ENCODE data around the gene DYNC1LI1.

DYNC1LI1 gene

GRCh38 chr3:32493437-32494414 lies 76.9 kb downstream of the DYNC1LI1 start:
- no peak for DNase-seq (ENCODE audit: low read depth in 3 of 3, low spot score in 1 of 3)

- DNase-seq (ENCODE audit: low read depth in 3 of 3, low spot score in 1 of 3): no peak
These were observed 77.8 kb downstream of the DYNC1LI1 start for GRCh38 chr3:32492684-32493436.

GRCh38 chr3:32488474-32489008 lies 82.1 kb downstream of the DYNC1LI1 start:
- DNase-seq (ENCODE audit: low read depth in 3 of 3, low spot score in 1 of 3): no peak

GRCh38 chr3:32487781-32488473 lies 82.7 kb downstream of the DYNC1LI1 start:
- DNase-seq (ENCODE audit: low read depth in 3 of 3, low spot score in 1 of 3): no peak

GRCh38 chr3:32484436-32484835 lies 86.2 kb downstream of the DYNC1LI1 start:
- no peak for DNase-seq (ENCODE audit: low read depth in 3 of 3, low spot score in 1 of 3)

- DNase-seq (ENCODE audit: low read depth in 3 of 3, low spot score in 1 of 3): no peak
These were observed 86.9 kb downstream of the DYNC1LI1 start for GRCh38 chr3:32483772-32484171.

- no peak for DNase-seq (ENCODE audit: low read depth in 3 of 3, low spot score in 1 of 3)
These were observed 88.0 kb downstream of the DYNC1LI1 start for GRCh38 chr3:32482693-32483092.

- DNase-seq (ENCODE audit: low read depth in 3 of 3, low spot score in 1 of 3): no peak
These were observed 88.6 kb downstream of the DYNC1LI1 start for GRCh38 chr3:32481791-32482631.

GRCh38 chr3:32480604-32481003 lies 90.1 kb downstream of the DYNC1LI1 start:
- no peak for DNase-seq (ENCODE audit: low read depth in 3 of 3, low spot score in 1 of 3)

All from stimulated activated CD4-positive, alpha-beta T cell treated with anti-CD3 and anti-CD28 coated beads, TNF-alpha, amount 100 ng/mL, for 1 hour (primary cell).